Muscle of leg (tissue), 16 donors: Measurements from ENCODE around the gene CLCN3. TPM values are rescaled to one million over a fixed set of nuclear protein-coding genes. Genes with fewer than 3 reads are reported as not detected.
"Not testable (repeated sequence)": the region's sequence is repeated elsewhere in the genome, so short reads cannot be mapped to it uniquely, and the experiment has no call there.

Experiments used
- DNase-seq: peaks from one replicate; pipeline ENCODE4 v3.0.0; 2013
- H3K27ac ChIP-seq: one replicate; pipeline ENCODE4 v1.5.1; 2013; ENCODE audit warnings: mild to moderate bottlenecking, low read length, control low read depth
- H3K27me3 ChIP-seq: one replicate; pipeline ENCODE4 v1.6.1; 2013; ENCODE audit warnings: low read length; ENCODE audit not compliant: control insufficient read depth, insufficient read depth
- H3K36me3 ChIP-seq: one replicate; pipeline ENCODE4 v1.6.1; 2013; ENCODE audit warnings: low read length; ENCODE audit not compliant: control insufficient read depth, insufficient read depth
- H3K4me1 ChIP-seq: one replicate; pipeline ENCODE4 v1.6.1; 2013; ENCODE audit warnings: low read length; ENCODE audit not compliant: control insufficient read depth, insufficient read depth
- H3K4me3 ChIP-seq: one replicate; pipeline ENCODE4 v1.5.1; 2013; ENCODE audit warnings: low read length, control low read depth
- H3K9me3 ChIP-seq: replicated peaks from 2 replicates; pipeline ENCODE4 v1.6.1; 2013; ENCODE audit warnings: low read depth, low read length; ENCODE audit not compliant: control insufficient read depth
- WGBS: methylation state at CpG from one replicate; pipeline ENCODE4 v1.1.5; 2013; ENCODE audit warnings: missing lambda C conversion rate; ENCODE audit not compliant: insufficient coverage; 5-methylcytosine and 5-hydroxymethylcytosine counted together
- long read RNA-seq, 11 donors: transcript quantifications; one replicate each; lab custom pipeline, GENCODE V29; 2026
- polyA plus RNA-seq, 8 donors: library from polyadenylated mRNA; unstranded; fragments of 120-200 nt; gene quantifications; one replicate each; pipeline versions ENCODE4 v1.2.1 to v1.2.3, GENCODE V29; 2013; ENCODE audit warnings: inconsistent platforms in 1 of 8, low replicate concordance in 1 of 8; ENCODE audit not compliant: insufficient read length in 8 of 8, insufficient read depth in 1 of 8
- total RNA-seq: library from RNA; stranded (reverse); fragments of 120-200 nt; gene quantifications from one replicate; pipeline ENCODE4 v1.2.4, GENCODE V29; 2013

The CLCN3 gene
- 22.5 TPM for total RNA-seq
- 10 to 100 TPM; 22.5 to 33.9 (median 27.5) TPM for polyA plus RNA-seq
- long read RNA-seq, donor 1, full-length matches to known transcripts: 3 of 3 reads
- long read RNA-seq, donor 1, partial matches to known transcripts: 0 of 3 reads
- long read RNA-seq, donor 1, other reads (novel, unspliced or antisense): 0 of 3 reads
- long read RNA-seq, donor 2, full-length matches to known transcripts: 1 of 1 reads
- long read RNA-seq, donor 2, partial matches to known transcripts: 0 of 1 reads
- long read RNA-seq, donor 2, other reads (novel, unspliced or antisense): 0 of 1 reads
- long read RNA-seq, donor 3, full-length matches to known transcripts: 1 of 7 reads
- long read RNA-seq, donor 3, partial matches to known transcripts: 6 of 7 reads
- long read RNA-seq, donor 3, other reads (novel, unspliced or antisense): 0 of 7 reads
- long read RNA-seq, donor 4, full-length matches to known transcripts: 2 of 2 reads
- long read RNA-seq, donor 4, partial matches to known transcripts: 0 of 2 reads
- long read RNA-seq, donor 4, other reads (novel, unspliced or antisense): 0 of 2 reads
- long read RNA-seq, donor 5, full-length matches to known transcripts: 5 of 179 reads
- long read RNA-seq, donor 5, partial matches to known transcripts: 96 of 179 reads
- long read RNA-seq, donor 5, other reads (novel, unspliced or antisense): 78 of 179 reads
- long read RNA-seq, donor 6, full-length matches to known transcripts: 6 of 137 reads
- long read RNA-seq, donor 6, partial matches to known transcripts: 131 of 137 reads
- long read RNA-seq, donor 6, other reads (novel, unspliced or antisense): 0 of 137 reads
- long read RNA-seq, donor 7, full-length matches to known transcripts: 1 of 1 reads
- long read RNA-seq, donor 7, partial matches to known transcripts: 0 of 1 reads
- long read RNA-seq, donor 7, other reads (novel, unspliced or antisense): 0 of 1 reads
- long read RNA-seq, donor 8, full-length matches to known transcripts: 4 of 9 reads
- long read RNA-seq, donor 8, partial matches to known transcripts: 5 of 9 reads
- long read RNA-seq, donor 8, other reads (novel, unspliced or antisense): 0 of 9 reads
- long read RNA-seq, donor 9, full-length matches to known transcripts: 2 of 13 reads
- long read RNA-seq, donor 9, partial matches to known transcripts: 11 of 13 reads
- long read RNA-seq, donor 9, other reads (novel, unspliced or antisense): 0 of 13 reads
- long read RNA-seq, donor 10, full-length matches to known transcripts: 3 of 8 reads
- long read RNA-seq, donor 10, partial matches to known transcripts: 5 of 8 reads
- long read RNA-seq, donor 10, other reads (novel, unspliced or antisense): 0 of 8 reads
- long read RNA-seq, donor 11: 0 reads

- Histone ChIP-seq H3K27me3 (no peaks in the 10 kb centered on the region), H3K4me3 (peak within 1 kb of the TSS; percentile 86), H3K4me1 (peaks cover 3% of the 10 kb centered on the region), H3K9me3 (no peaks in the 10 kb centered on the region), H3K36me3 (no peaks in the 10 kb centered on the region), H3K27ac (peak within 1 kb of the TSS; percentile 98)
- under 1% methylated on average over 43 of the region's 67 CpGs for WGBS
- DNase-seq: peak; percentile 99
Measured at GRCh38 chr4:169619958-169620879, at the start of gene CLCN3. Gene CLCN3, plus strand, starts transcription at chr4:169620578. Its CDS starts 15,351 bp downstream, at chr4:169635929.

- not testable (repeated sequence) for H3K9me3 ChIP-seq, H3K27me3 ChIP-seq, H3K4me1 ChIP-seq, H3K27ac ChIP-seq, DNase-seq, H3K4me3 ChIP-seq
- WGBS: no CpG with 5 or more reads among the region's 3 CpGs
- H3K36me3 ChIP-seq: peaks cover 22% of the 10 kb centered on the region
Measured at GRCh38 chr4:169571012-169571411, 49.4 kb upstream of the CLCN3 start.

DNA sequence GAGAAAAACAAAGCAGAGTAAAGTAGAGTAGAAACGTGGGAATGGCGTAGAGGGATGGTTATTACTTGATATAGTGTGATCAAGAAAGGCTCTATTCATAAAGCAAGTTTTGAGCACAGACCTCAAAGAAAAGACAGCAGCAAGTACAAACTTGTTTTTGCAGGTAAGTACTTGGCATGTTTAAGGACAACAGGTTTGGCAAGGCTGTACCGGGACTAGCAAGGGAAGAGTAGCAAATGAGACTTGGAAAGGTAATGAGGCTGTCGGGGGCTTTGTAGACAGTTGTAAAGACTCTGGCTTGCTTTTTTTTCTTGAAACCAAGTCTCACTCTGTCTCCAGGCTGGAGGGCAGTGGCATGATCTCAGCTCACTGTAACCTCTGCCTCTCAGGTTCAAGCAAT is 48.9 kb upstream of the CLCN3 start:
- H3K36me3 ChIP-seq: peaks cover 22% of the 10 kb centered on the region
- H3K4me1 ChIP-seq: no peaks in the 10 kb centered on the region
- H3K9me3 ChIP-seq: no peaks in the 10 kb centered on the region
- whole genome bisulfite sequencing: 84% methylated on average over 4 of the region's 4 CpGs
- H3K4me3 ChIP-seq: no peak overlapping the region
- H3K27me3 ChIP-seq: no peaks in the 10 kb centered on the region
- no peak overlapping the region for H3K27ac ChIP-seq
- DNase-seq: no peak

DNA sequence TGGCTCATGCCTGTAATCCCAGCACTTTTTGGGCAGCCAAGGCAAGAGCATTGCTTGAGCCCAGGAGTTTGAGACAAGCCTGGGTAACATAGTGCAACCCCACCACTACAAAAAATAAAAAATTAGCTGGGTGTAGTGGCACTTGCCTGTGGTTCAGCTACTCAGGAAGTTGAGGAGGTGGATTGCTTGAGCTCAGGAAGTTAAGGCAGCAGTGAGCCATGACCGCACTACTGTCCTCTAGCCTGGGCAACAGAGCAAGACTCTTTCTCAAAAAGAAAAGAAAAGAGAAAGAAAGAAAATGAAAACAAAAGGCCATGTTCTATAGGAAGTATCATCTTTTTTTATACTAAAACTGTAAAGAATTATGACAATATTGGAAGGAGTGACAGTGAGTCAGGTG is 46.5 kb upstream of the CLCN3 start:
- Histone ChIP-seq H3K27me3 (no peaks in the 10 kb centered on the region), H3K4me3 (no peak overlapping the region), H3K27ac (no peak overlapping the region), H3K36me3 (peaks cover 24% of the 10 kb centered on the region), H3K9me3 (no peaks in the 10 kb centered on the region), H3K4me1 (no peaks in the 10 kb centered on the region)
- DNase-seq: no peak
- WGBS: no CpG with 5 or more reads among the region's 1 CpG

DNA sequence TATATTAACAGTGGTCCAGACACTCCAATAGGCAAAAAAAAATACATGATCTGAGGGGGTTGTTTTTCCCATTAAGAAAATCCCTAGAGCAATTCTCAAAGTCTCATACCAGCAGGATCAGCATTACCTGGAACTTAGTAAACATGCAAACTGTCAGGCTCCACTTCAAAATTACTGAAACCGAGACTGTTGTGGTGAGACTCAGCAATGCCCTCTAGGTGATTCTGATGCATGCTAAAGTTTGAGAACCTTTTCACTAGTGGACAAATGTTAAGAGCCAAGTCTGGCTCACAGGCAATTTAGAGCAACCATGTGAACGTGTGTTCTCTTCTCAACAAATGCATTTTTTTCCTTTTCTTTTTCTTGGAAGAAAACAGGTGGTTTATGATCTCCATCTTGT is 38.2 kb upstream of the CLCN3 start:
- Histone ChIP-seq H3K4me1 (no peaks in the 10 kb centered on the region), H3K27me3 (no peaks in the 10 kb centered on the region), H3K9me3 (no peaks in the 10 kb centered on the region), H3K27ac (no peak overlapping the region), H3K4me3 (no peak overlapping the region), H3K36me3 (peaks cover 14% of the 10 kb centered on the region)
- WGBS: no CpG with 5 or more reads among the region's 2 CpGs
- no peak for DNase-seq

DNA sequence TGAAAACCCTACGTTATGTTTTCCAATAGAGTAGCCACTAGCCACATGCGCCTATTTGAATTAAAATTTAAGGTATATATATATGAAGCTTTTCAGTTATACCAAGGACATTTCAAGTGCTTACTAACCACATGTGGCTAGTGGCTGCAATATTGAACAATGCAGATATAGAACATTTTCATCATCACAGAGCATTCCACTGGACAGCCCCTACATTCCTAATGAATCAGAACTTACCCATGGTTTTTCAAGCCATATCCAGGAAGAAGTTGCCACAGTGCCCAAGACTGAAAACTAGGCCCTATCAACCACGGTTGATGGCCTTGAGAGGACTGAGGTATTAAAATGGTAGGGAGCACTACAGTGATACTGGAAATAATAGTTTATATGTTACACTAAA is 37.7 kb upstream of the CLCN3 start:
- Histone ChIP-seq H3K36me3 (peaks cover 14% of the 10 kb centered on the region), H3K27ac (no peak overlapping the region), H3K4me1 (no peaks in the 10 kb centered on the region), H3K4me3 (no peak overlapping the region), H3K9me3 (no peaks in the 10 kb centered on the region), H3K27me3 (no peaks in the 10 kb centered on the region)
- WGBS: no CpG with 5 or more reads among the region's 3 CpGs
- no peak for DNase-seq

- DNase-seq: peak; percentile 25
- Histone ChIP-seq H3K27me3 (no peaks in the 10 kb centered on the region), H3K27ac (peak overlapping the region; percentile 22), H3K4me1 (no peaks in the 10 kb centered on the region), H3K4me3 (no peak overlapping the region), H3K9me3 (no peaks in the 10 kb centered on the region), H3K36me3 (peaks cover 14% of the 10 kb centered on the region)
- no CpG with 5 or more reads among the region's 2 CpGs for WGBS
Measured at GRCh38 chr4:169583563-169583962, 36.8 kb upstream of the CLCN3 start.

DNA sequence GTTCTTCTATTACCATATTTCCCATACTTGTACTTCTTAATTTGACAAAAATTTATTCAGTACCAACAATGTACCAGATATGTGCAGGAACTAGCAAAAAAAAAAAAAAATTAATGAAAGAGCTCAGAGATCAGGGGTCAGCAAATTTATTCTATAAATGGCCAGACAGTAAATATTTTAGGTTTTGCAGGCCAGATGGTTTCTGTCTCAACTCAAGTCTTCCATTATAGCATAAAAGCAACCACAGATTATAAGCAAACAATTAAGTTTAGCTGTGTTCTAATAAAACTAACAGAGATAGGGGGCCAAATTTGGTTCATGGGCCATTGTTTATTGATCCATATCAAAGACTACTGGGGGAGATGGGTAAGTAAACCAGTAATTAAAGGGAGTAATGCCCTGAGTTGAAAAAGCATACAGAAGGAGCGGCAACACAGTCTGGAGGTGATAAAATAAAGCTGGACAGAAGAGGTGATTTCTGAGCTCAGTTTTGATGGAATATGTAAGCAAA is 27.3 kb upstream of the CLCN3 start:
- no peak overlapping the region for H3K27ac ChIP-seq
- no peaks in the 10 kb centered on the region for H3K9me3 ChIP-seq
- no CpG with 5 or more reads among the region's 1 CpG for WGBS
- DNase-seq: no peak
- peaks cover 10% of the 10 kb centered on the region for H3K36me3 ChIP-seq
- H3K4me3 ChIP-seq: no peak overlapping the region
- no peaks in the 10 kb centered on the region for H3K27me3 ChIP-seq
- H3K4me1 ChIP-seq: no peaks in the 10 kb centered on the region
